Measurements from ENCODE around the gene TBC1D13.
"Not testable (repeated sequence)": the region's sequence is repeated elsewhere in the genome, so short reads cannot be mapped to it uniquely, and the experiment has no call there.

The TBC1D13 gene

GRCh38 chr9:128787659-128788058 lies 606 bp downstream of the TBC1D13 start:
- DNase-seq = no peak

GRCh38 chr9:128788445-128788844 lies 1.4 kb downstream of the TBC1D13 start:
- no peak for DNase-seq

- DNase-seq = no peak
Measured at GRCh38 chr9:128790536-128790935, 3.5 kb downstream of the TBC1D13 start.

- no peak for DNase-seq
Measured at GRCh38 chr9:128792134-128792533, 5.1 kb downstream of the TBC1D13 start.

- DNase-seq = no peak
Measured at GRCh38 chr9:128792978-128793686, 6.1 kb downstream of the TBC1D13 start.

- DNase-seq = not testable (repeated sequence)
Measured at GRCh38 chr9:128794961-128795360, 7.9 kb downstream of the TBC1D13 start.

GRCh38 chr9:128798896-128799295 lies 11.8 kb downstream of the TBC1D13 start:
- no peak for DNase-seq

- DNase-seq = no peak
Measured at GRCh38 chr9:128800061-128800460, 13.0 kb downstream of the TBC1D13 start.

- no peak for DNase-seq
Measured at GRCh38 chr9:128802482-128802881, 15.4 kb downstream of the TBC1D13 start.

- no peak for DNase-seq
Measured at GRCh38 chr9:128805661-128806060, 18.6 kb downstream of the TBC1D13 start.

- no peak for DNase-seq
Measured at GRCh38 chr9:128807827-128808226, 20.8 kb downstream of the TBC1D13 start.

GRCh38 chr9:128808543-128808942 lies 21.5 kb downstream of the TBC1D13 start:
- no peak for DNase-seq

GRCh38 chr9:128809036-128809599 lies 22.1 kb downstream of the TBC1D13 start:
- DNase-seq = no peak

- no peak for DNase-seq
Measured at GRCh38 chr9:128809831-128810230, 22.8 kb downstream of the TBC1D13 start.

- no peak for DNase-seq
Measured at GRCh38 chr9:128810873-128811272, 23.8 kb downstream of the TBC1D13 start.

GRCh38 chr9:128818099-128818838 lies 31.2 kb downstream of the TBC1D13 start, which contains the start of gene ENDOG:
TSS of gene ENDOG (plus strand) at chr9:128818500. CDS start at chr9:128818685, 185 bp downstream.
- peak; percentile 97 for DNase-seq

- DNase-seq = peak; percentile 39
Measured at GRCh38 chr9:128818839-128819715, 32.0 kb downstream of the TBC1D13 start.

- DNase-seq = no peak
Measured at GRCh38 chr9:128819716-128820664, 32.9 kb downstream of the TBC1D13 start.

GRCh38 chr9:128820665-128821583 lies 33.9 kb downstream of the TBC1D13 start:
- no peak for DNase-seq

- no peak for DNase-seq
Measured at GRCh38 chr9:128821584-128822406, 34.7 kb downstream of the TBC1D13 start.
